ENCODE results near the gene MAN2B2.

- TF ChIP-seq ARNTL (CRISPR knock-in tag; IDR thresholded peaks at IDR 0.05; ENCODE audit: borderline replicate concordance, low read depth) (no peak), CSDC2 (CRISPR knock-in tag; IDR thresholded peaks at IDR 0.05) (no peak)
Measured at GRCh38 chr4:6671648-6672047, 96.7 kb downstream of the MAN2B2 start.

Data from SK-N-SH treated with all-trans-retinoic acid at 6 μM for 48 hours (cell line).